Natural killer cell treated with Interleukin-12 subunit alpha and Interleukin-12 subunit beta and Interleukin-15 and Interleukin-18, amount 100 ng/mL, for 72 hours (primary cell): ENCODE results near the gene RAC3. TPM values are rescaled to one million over a fixed set of nuclear protein-coding genes. Genes with fewer than 3 reads are reported as not detected.

Experiments used
- ATAC-seq, 2 donors: fragments of 150-1000 bp; cut with Tn5 transposase in 1 of 2; sonication (Bioruptor Pico), chemical (Tn5 transposase) in 1 of 2; 2 replicates each; pipeline ENCODE4 v1.10.0; 2021
- DNase-seq: peaks from one replicate; pipeline ENCODE4 v3.0.0; 2022; ENCODE audit warnings: low spot score
- H3K27ac Mint-ChIP-seq, 2 donors: 1 replicate in 1 of 2; 2 replicates in 1 of 2; pipeline ENCODE4 v1.8.0; 2022; ENCODE audit warnings: mixed read lengths in 2 of 2, mild to moderate bottlenecking in 1 of 2, moderate library complexity in 1 of 2
- H3K27me3 Mint-ChIP-seq, 2 donors: 1 replicate in 1 of 2; 2 replicates in 1 of 2; pipeline ENCODE4 v1.8.0; 2022; ENCODE audit warnings: mixed read lengths in 2 of 2
- H3K36me3 Mint-ChIP-seq: one replicate; pipeline ENCODE4 v1.8.0; 2022; ENCODE audit warnings: mixed read lengths
- H3K4me1 Mint-ChIP-seq, 2 donors: 1 replicate in 1 of 2; 2 replicates in 1 of 2; pipeline ENCODE4 v1.8.0; 2022; ENCODE audit warnings: low read depth in 2 of 2, mixed read lengths in 2 of 2, mild to moderate bottlenecking in 1 of 2
- H3K4me3 Mint-ChIP-seq: one replicate; pipeline ENCODE4 v1.8.0; 2022; ENCODE audit warnings: mixed read lengths
- H3K9me3 Mint-ChIP-seq: 2 replicates; pipeline ENCODE4 v1.8.0; 2022; ENCODE audit warnings: mixed read lengths
- total RNA-seq, 2 donors: library from RNA; stranded (reverse); gene quantifications; one replicate each; pipeline ENCODE4 v1.2.3, GENCODE V29; 2022

Gene RAC3
- total RNA-seq, 2 donors from 2014 or later: 3.0 to 6.1 TPM

DNA sequence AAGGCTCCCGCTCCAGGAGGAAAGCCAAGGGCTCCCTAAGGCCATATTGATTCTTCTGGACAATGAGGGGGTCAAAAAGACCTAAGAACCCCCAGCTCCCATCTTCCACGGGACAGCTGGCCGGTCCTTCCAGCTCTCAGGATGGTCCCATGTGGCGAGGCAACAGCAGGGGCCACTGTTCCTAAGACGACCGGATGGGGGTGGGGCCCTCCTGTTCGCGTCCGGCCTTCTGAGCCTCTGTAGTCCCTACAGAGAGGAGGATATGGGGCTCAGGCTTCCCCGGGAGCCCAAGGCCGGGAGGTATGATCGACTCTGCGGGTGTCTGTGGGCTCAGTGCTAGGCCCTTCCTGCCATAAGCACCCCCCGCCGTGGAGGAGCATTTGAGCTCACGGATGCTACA is 12.0 kb downstream of the RAC3 start:
- Mint-ChIP-seq H3K27ac (no peak overlapping the region), H3K27me3 (no peaks in the 10 kb centered on the region), H3K36me3 (no peaks in the 10 kb centered on the region), H3K4me1 (peaks cover 0 to 9% of the 10 kb centered on the region in 2 donors), H3K4me3 (no peak overlapping the region), H3K9me3 (no peaks in the 10 kb centered on the region)
- DNase-seq (no peak), ATAC-seq (no peak)

GRCh38 chr17:82045936-82046484 is 14.5 kb downstream of the RAC3 start:
- Mint-ChIP-seq H3K4me3 (no peak overlapping the region), H3K27me3 (no peaks in the 10 kb centered on the region), H3K36me3 (no peaks in the 10 kb centered on the region), H3K4me1 (peaks cover 3 to 9% of the 10 kb centered on the region in 2 donors), H3K27ac (no peak overlapping the region), H3K9me3 (no peaks in the 10 kb centered on the region)
- ATAC-seq: no peak
- no peak for DNase-seq

DNA sequence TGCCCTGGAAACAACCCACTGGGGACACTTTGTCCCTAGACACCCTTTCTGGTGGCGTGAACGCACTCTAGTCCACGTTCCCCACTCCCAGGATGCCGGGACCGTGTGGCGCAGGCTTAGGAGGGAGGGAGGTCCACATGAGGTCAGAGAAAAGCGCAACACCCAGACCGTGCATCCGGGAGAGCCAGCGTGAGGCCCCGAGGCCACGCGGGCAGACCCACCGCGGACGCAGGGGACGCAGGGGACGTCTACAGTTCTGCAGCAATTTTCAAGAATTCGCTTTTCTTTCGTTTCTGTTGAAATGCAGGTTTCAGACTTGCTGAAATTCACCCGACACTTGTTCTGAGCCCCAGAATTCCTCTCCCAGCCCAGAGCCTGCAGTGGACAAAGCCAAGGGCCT is 15.4 kb downstream of the RAC3 start:
- H3K36me3 Mint-ChIP-seq: no peaks in the 10 kb centered on the region
- ATAC-seq (no peak), DNase-seq (no peak)
- H3K27ac Mint-ChIP-seq: no peak overlapping the region
- peaks cover 3 to 9% of the 10 kb centered on the region in 2 donors for H3K4me1 Mint-ChIP-seq
- H3K27me3 Mint-ChIP-seq: no peaks in the 10 kb centered on the region
- H3K4me3 Mint-ChIP-seq: no peak overlapping the region
- H3K9me3 Mint-ChIP-seq: no peaks in the 10 kb centered on the region

GRCh38 chr17:82047379-82047778 is 15.9 kb downstream of the RAC3 start:
- DNase-seq (no peak), ATAC-seq (no peak)
- H3K4me1 Mint-ChIP-seq: peaks cover 3 to 9% of the 10 kb centered on the region in 2 donors
- H3K36me3 Mint-ChIP-seq: no peaks in the 10 kb centered on the region
- H3K4me3 Mint-ChIP-seq: no peak overlapping the region
- H3K27ac Mint-ChIP-seq: no peak overlapping the region
- H3K9me3 Mint-ChIP-seq: no peaks in the 10 kb centered on the region
- H3K27me3 Mint-ChIP-seq: no peaks in the 10 kb centered on the region

GRCh38 chr17:82047914-82048570 is 16.6 kb downstream of the RAC3 start:
- no peak overlapping the region for H3K27ac Mint-ChIP-seq
- no peaks in the 10 kb centered on the region for H3K36me3 Mint-ChIP-seq
- ATAC-seq: no peak
- no peaks in the 10 kb centered on the region for H3K27me3 Mint-ChIP-seq
- peaks cover 3 to 9% of the 10 kb centered on the region in 2 donors for H3K4me1 Mint-ChIP-seq
- H3K4me3 Mint-ChIP-seq: no peak overlapping the region
- no peaks in the 10 kb centered on the region for H3K9me3 Mint-ChIP-seq
- no peak for DNase-seq

GRCh38 chr17:82048571-82048971 is 17.1 kb downstream of the RAC3 start:
- no peak for ATAC-seq
- H3K4me1 Mint-ChIP-seq: peaks cover 3 to 9% of the 10 kb centered on the region in 2 donors

DNA sequence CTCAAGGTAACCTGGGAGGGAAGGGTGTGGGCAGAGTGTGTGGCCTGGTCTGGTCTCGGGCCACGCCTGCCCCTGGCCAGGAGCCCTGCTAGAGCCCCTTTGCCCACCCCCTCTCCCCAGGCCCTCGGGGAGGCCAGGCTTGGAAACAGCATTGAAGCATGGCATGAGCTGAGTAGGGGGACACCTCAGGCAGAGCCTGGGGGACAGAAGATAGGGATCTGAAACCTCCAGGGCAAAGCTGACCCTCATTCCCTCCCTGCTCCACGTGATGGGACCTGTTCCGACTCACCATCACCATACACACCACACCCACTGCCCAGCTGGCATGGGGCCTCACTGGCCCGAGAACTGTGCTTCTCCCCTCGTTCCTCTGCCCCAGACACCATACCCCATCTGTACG is 17.6 kb downstream of the RAC3 start:
- Mint-ChIP-seq H3K27ac (no peak overlapping the region), H3K27me3 (no peaks in the 10 kb centered on the region), H3K4me3 (no peak overlapping the region), H3K9me3 (no peaks in the 10 kb centered on the region), H3K36me3 (no peaks in the 10 kb centered on the region), H3K4me1 (peaks cover 3 to 9% of the 10 kb centered on the region in 2 donors)
- DNase-seq: no peak
- no peak for ATAC-seq

More at GRCh38 chr17:82048571-82048971, 17.1 kb downstream of the RAC3 start:
- no peaks in the 10 kb centered on the region for H3K9me3 Mint-ChIP-seq
- no peak overlapping the region for H3K4me3 Mint-ChIP-seq
- no peaks in the 10 kb centered on the region for H3K36me3 Mint-ChIP-seq
- no peak overlapping the region for H3K27ac Mint-ChIP-seq
- H3K27me3 Mint-ChIP-seq: no peaks in the 10 kb centered on the region
- DNase-seq: no peak

DNA sequence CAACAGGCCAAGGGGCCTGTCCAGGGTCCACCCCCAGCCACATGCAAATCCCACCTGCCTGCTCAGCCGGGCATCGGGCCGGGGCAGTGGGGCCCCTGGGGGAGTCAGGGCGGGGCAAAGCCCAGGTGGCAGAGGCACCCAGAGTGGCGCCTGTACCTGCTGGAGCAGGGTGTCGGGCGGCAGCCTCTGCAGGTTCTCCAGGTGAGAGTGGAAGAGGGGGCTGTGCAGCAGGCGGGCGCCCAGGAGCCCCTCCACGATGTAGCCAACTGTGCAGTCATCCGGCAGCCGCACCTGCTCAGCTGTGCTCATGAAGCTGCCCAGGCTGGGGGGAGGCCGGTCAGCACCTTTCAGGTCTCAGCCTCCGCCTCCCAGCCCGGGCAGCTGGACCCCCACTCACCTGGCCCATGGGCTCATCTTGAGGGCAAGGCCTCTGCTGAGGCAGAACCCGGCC is 18.1 kb downstream of the RAC3 start:
- peaks cover 3 to 9% of the 10 kb centered on the region in 2 donors for H3K4me1 Mint-ChIP-seq
- H3K4me3 Mint-ChIP-seq: no peak overlapping the region
- H3K27me3 Mint-ChIP-seq: no peaks in the 10 kb centered on the region
- ATAC-seq: no peak
- H3K9me3 Mint-ChIP-seq: no peaks in the 10 kb centered on the region
- no peak overlapping the region for H3K27ac Mint-ChIP-seq
- DNase-seq: no peak
- H3K36me3 Mint-ChIP-seq: no peaks in the 10 kb centered on the region

DNA sequence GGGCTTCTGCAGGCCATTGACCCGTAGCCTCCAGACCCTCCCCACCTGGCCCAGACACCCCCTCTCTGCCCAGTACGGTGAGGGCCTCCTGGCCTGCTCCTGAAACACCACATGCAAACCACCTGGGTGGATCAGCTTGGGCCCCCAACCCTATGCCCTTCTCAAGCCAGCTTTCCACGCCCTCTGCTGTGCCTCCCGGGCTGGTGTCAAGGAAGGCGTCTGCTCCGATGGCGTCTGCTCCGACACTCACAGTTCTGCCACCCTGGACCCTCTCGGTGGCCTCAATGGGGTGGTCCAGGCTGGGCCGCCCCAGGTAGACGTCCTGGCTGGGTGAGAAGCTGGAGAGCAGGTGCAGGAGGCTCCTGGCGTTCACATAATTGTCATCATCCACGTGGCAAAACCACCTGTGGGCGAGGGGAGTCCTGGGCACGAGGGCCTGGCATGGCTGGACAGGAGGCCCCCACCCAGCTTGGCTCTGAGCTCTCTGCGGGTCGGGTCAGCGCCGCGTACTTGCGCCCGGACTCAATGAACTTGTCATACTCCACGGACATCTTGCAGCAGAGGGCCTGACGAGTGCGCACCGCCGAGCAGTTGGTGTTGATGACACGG is 18.8 kb downstream of the RAC3 start:
- peaks cover 3 to 9% of the 10 kb centered on the region in 2 donors for H3K4me1 Mint-ChIP-seq
- H3K27me3 Mint-ChIP-seq: no peaks in the 10 kb centered on the region
- H3K4me3 Mint-ChIP-seq: peak overlapping the region; percentile 80
- peak overlapping the region; percentile 33 to 82 for H3K27ac Mint-ChIP-seq
- ATAC-seq: no peak
- no peaks in the 10 kb centered on the region for H3K36me3 Mint-ChIP-seq
- no peak for DNase-seq
- no peaks in the 10 kb centered on the region for H3K9me3 Mint-ChIP-seq

DNA sequence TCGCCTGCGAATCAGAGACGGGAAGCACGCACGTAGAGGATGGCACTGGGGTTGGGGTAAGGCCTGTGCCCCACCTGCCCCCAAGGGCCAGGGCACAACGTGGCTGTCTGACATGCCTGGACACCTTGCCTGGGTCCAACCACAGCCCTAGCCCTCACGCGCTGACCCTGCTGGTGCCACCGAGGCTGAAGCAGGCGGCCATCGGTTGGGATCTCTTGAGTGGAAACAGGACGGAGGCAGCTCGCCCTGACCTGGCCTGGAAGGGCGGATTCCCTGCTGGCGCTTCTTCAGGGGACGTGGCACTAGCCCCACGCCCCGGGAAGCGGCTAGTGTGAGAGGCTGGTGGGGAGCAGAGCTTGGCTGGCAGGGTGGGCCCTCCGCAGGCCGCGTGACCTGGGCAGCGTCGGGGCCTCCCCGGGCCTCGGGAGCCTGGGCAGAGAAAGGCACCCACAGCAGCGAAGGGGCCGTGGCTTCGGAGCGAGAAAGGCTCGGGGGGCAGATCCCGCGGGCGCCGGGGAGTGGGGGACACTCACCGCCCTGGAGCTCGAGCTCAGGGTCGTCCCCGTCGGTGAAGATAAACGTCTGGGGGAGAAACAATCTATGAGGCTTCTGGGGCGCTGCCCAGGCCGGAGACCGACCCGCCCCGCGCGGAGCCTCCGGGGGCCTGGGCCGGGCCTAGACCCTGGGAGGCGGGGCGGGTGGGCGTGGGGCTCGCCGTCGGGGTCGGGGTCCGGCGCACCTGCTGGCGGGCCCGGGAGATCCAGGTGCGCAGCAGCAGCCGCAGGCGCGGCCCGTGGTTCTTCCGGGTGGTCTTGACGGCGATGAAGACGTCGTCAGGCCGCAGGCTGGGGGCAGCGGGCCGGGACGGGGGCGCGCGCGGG is 19.5 kb downstream of the RAC3 start:
- peaks cover 3 to 9% of the 10 kb centered on the region in 2 donors for H3K4me1 Mint-ChIP-seq
- no peaks in the 10 kb centered on the region for H3K27me3 Mint-ChIP-seq
- H3K27ac Mint-ChIP-seq: peak overlapping the region; percentile 33 to 82
- DNase-seq (no peak), ATAC-seq (peak; percentile 2 to 7)
- H3K9me3 Mint-ChIP-seq: no peaks in the 10 kb centered on the region
- H3K36me3 Mint-ChIP-seq: no peaks in the 10 kb centered on the region
- peak overlapping the region; percentile 80 for H3K4me3 Mint-ChIP-seq

DNA sequence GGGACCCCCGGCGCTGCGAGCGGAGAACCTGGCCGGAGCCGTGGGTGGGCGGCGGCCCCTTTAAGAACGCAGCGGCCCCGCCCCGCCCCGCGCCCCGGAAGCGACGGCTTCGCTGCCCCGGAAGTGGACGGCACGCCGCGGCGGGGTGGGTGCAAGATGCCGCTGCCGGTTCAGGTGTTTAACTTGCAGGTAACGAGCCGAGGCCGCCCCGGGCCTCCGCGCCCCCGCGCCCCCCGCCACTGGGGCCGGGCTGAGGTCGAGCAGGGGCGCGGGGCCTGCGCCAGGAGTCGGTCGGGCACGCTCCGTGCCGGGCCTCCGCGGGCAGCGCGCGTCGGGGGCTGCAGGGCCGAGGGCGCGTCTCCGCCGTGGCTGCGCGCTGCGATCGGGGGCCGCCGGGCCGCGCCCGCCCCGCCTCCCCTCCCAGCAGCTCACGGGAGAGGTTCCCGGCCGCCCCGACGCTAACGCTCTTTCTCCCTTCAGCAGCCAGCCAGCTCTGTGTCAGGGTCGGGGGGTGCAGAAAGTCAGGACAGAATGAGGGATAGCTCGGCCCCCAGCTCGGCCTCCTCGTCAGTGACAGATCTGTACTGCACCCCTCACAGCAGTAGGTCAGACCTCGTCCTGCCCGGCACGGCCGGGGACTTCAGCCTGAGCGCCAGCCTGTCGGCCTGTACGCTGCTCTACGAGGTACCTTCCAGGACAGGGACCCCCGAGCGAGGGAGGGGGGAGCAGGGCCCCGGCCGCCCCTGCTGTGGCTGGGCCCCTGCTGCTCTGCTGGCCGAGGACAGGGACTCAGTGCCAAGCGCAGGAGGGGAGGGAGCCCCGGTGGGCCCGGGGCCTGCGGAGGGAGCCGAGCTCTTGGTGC is 20.5 kb downstream of the RAC3 start, which contains the start of the genes GPS1 and RFNG:
Gene GPS1, plus strand, starts transcription at position 123 of the 862 bp plus-strand sequence. Its CDS starts 34 bp downstream, at position 157.
Gene RFNG, minus strand, starts transcription at position 36 of the 862 bp plus-strand sequence. CDS start 45 bp downstream, outside the sequence.
- H3K36me3 Mint-ChIP-seq: no peaks in the 10 kb centered on the region

DNA sequence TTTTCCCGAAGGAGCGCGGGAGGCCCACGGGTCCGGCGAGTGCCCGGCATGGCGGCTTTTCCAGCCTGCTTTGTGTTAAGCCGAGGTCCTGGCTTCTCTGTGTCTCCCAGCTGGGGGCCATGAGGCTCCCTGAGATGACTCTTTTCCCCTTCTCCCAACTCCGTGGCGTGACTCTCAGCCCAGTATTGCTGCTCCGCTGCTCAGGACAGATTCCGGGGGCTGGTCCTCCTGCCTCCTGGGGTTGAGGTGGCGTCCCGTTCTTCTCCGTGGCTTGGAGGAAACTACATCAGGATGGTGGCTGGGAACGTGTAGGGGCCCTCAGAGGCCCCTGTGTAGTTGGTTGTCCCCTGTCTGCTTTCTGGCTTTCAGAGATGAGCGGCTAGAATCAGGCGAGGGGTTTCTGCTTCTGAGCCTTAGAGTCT is 21.2 kb downstream of the RAC3 start:
- no peaks in the 10 kb centered on the region for H3K9me3 Mint-ChIP-seq
- ATAC-seq: no peak
- no peaks in the 10 kb centered on the region for H3K36me3 Mint-ChIP-seq
- peaks cover 3 to 5% of the 10 kb centered on the region in 2 donors for H3K4me1 Mint-ChIP-seq
- peak overlapping the region in 1 of 2 donors; percentile 56 for H3K27ac Mint-ChIP-seq
- no peak for DNase-seq
- no peaks in the 10 kb centered on the region for H3K27me3 Mint-ChIP-seq
- peak overlapping the region; percentile 81 for H3K4me3 Mint-ChIP-seq

More for the DNA sequence above, 20.5 kb downstream of the RAC3 start, which contains the start of the genes GPS1 and RFNG:
- DNase-seq (peak; percentile 85), ATAC-seq (peak; percentile 85 to 89)
- Mint-ChIP-seq H3K9me3 (no peaks in the 10 kb centered on the region), H3K4me1 (peaks cover 3 to 9% of the 10 kb centered on the region in 2 donors), H3K4me3 (peak within 1 kb of the TSS; percentile 81), H3K27me3 (no peaks in the 10 kb centered on the region), H3K27ac (peak within 1 kb of the TSS; percentile 33 to 82)
